GM18505 (cell line): ENCODE results near the gene CISD2.
"Not testable (repeated sequence)": the region's sequence is repeated elsewhere in the genome, so short reads cannot be mapped to it uniquely, and the experiment has no call there.

Source experiments
- ATAC-seq: cut with Tn5 transposase; IDR thresholded peaks from one replicate; pipeline ENCODE4 v1.9.1; 2021; ENCODE audit not compliant: unreplicated experiment
- POLR2A ChIP-seq: IDR thresholded peaks from 4 replicates; pipeline ENCODE4 v1.6.1; 2011; ENCODE audit warnings: borderline replicate concordance; ENCODE audit not compliant: insufficient read depth, insufficient read length; ENCODE audit errors: extremely low read depth

The CISD2 gene, protein sequence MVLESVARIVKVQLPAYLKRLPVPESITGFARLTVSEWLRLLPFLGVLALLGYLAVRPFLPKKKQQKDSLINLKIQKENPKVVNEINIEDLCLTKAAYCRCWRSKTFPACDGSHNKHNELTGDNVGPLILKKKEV

DNA sequence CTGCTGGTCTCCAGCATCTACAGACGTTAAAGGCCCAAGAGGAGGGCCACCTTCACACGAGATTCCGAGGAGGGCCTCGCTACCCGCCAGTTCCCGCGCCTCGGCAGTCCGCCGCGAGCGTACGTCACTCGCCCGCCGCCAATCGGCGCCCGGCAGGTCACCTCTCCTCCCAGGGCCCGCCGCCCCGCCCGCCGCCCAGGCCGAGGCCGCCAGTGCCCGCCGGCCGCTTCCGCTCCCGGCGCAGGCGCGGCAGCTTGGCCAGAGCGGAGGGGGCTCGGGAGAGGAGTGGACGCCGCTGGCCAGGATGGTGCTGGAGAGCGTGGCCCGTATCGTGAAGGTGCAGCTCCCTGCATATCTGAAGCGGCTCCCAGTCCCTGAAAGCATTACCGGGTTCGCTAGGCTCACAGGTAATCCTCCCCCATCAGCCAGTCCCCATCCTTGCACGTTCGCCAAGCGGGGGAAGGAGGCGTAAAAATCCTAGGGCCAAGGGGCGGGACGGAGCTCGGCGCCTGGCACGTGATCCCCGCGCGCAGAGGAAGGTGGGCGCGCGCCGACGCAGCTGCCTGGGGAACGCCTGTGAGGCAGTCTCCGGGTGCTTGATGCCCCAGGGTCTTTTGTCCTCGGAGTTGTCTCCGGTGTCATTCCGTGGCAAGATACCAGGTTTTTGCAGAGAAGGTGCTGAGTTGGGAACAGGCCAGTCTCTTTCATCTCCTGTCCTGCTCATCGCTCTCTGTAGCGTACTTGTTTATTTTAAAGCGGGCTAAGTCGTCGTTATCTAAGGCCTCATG, at the start of gene CISD2:
Gene CISD2 (plus strand): TSS at position 212 of the 788 bp plus-strand sequence. CDS start 93 bp downstream, at position 305.
- TF ChIP-seq POLR2A, result peak; percentile 96
- ATAC-seq, result peak; percentile 91

DNA sequence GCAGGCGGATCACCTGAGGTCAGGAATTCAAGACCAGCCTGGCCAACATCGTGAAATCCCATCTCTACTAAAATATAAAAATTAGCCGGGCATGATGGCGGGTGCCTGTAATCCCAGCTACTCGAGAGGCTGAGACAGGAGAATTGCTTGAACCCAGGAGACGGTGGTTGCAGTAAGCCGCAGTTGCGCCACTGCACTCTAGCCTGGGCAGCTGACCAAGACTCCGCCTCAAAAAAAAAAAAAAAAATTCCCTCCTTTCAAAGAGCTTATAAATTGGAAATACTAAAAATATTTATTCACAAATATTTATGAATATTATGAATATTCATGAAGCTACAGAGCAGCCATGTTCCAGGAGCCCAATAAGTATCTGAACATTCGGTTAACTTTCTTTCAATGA, 49.7 kb upstream of the CISD2 start:
- ATAC-seq, result not testable (repeated sequence)

DNA sequence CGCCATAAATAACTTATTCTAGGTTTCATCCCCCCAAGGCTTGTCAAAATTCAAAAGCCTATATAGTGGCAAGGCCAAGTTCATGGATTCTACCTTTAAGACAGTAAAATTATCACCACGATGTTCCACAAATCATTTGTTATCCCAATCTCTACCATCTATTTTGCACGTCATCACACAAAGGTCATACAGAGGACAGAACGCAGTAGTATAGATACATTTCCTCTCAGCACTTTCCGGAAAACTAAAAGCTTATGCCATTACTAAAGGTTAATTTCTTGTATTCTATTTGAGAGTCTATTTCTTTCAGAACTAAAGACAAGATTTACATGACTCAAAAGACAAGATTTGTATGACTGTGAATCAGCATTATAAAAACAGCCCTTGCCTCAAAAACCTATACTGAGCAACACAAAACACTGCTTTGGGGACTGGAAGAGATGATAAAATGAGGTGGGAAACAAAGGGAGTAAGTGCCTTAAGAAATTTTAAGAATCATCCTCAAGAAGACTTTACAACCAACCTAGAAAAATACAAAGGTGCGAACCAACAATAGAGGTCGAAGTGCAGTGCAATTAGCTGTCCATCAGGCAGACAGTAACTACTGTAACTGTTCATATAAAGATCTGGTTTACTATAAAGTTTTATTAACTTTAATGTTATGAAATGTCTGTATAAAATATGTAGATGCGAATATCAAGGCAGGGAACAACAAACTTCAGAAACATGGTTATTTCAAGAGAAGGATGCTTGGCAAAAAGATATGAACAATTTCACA, 49.0 kb upstream of the CISD2 start:
- no peak for TF ChIP-seq POLR2A
- no peak for ATAC-seq

DNA sequence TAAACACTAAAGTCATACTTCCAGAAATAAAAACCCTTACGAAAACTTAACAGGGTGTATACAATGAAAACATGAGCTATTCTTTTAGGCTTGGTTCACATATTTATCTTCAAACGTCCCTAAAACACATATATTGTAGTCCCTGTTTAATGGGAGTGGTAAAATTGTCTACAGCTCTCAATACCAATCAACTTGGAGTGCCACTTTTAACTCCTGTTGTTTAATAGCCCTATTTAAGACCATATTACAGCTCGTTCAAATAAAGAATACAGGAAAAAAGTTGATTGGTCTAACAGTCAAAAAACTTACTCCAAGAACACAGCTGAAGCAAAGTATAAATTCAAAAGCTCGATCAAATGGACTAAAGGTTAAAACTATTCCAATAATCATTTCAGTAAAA, 45.3 kb upstream of the CISD2 start:
- no peak for TF ChIP-seq POLR2A
- ATAC-seq, result no peak

DNA sequence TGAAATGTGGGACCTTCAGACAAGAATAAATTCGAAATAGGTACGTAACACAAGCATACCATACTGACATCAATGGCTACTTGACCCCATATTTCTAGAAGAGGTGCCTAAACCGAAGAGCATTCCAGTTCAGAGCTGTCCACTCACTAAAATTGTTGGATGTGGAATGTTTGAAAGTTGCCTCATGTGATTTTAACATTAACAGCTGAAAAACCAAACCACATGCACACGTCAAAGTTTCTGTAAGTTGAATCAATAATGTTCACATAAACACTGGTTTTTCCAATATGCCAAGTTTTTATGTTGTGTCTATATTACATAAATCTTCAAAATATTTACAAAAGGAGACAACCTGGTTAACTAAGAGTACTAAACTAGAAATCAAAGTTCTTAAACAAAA, 44.9 kb upstream of the CISD2 start:
- ATAC-seq, result no peak
- TF ChIP-seq POLR2A, result peak; percentile 11

DNA sequence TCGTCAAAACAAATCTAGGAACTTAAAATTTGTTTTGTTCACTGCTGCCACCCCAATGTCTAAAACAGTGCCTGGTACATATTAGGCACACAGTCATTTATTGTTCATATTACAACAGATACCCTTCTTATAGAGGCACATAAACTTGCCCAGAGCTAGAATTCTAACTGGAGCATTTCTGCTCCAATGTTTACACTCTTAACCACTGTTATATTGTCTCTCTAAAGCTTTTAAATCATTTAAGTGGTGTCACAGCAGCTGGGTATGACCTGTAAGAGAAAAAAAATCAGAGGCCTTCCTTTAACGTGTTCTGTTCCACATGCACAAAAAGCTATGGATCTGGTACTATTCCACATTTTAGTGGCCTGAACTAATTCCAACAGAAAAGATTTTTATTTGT, 44.4 kb upstream of the CISD2 start:
- TF ChIP-seq POLR2A, result no peak
- ATAC-seq, result no peak

DNA sequence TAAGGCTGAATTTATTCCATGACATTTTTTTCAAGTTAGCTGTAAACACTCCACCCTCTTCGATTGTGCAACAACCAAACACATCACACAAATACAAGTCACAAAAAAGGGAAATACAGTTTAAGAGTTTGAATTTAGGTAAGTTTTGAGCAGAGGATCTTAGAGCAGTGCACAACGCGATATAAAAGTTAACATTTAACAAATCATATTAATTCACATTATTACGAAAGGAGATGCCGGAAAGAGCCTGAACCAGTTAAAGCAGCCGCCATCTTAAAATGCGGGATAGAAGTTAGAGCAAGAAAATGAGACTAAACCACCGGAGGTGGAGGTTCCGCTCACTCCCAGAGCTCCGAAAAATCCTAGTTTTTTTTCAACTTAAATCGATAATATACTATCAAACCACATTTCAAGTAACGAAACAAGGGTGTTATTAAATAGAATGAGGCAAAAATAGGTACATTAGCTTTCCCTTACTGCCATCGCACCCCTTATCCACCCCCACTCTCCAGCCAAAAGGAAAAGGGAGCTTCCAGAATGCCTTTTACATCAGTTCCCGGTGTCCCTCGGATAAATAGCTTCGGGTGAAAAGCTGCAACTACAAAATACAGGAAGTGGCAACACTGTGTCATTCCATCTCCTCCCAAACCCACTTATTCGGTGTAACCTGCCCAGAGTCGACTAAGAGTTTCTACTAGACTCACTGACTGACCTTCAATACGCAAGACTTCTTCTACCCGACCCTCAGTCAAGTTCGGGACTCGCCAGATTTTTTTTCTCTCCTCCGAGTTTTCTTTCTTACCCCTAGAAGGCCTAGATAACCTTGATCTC, 43.3 kb upstream of the CISD2 start:
- ATAC-seq, result no peak
- peak; percentile 35 for TF ChIP-seq POLR2A

DNA sequence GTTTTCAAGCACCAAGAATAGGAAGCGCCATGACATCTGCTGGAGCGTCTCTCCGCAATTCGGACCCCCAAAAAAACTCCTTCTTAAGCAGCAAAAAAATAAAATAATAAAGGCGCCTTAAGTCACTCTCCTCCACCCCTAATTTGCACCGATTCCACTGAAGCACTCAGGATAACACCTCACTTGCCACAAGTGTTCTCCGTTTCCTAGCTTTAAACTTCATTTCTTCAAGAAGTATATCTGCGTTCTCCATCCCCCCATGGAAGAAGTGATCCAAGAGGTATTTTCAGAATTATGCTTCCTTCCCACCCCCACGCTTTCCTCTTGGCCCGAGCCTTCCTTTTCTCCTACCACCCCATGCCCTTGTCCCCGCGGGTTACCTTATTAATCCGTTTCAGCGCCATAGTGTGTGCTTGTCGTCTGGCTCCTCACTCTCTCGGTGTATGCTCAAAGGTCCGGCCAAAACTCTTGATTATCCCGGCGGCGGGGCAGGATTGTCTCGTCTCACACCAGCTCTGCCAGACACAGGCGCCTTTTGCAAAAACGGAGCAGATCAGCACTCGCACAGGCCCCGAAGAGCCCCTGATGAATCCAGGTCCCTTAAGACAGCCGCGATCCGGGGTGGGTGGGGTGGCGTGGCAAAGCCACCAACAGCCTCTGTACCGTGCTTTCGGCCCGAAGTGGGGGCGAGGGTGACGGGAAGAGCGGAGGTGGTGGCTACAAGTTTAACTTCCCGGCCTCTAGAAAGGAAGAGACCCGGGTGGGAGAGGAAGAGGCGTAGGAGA, 42.5 kb upstream of the CISD2 start:
- ATAC-seq, result no peak

DNA sequence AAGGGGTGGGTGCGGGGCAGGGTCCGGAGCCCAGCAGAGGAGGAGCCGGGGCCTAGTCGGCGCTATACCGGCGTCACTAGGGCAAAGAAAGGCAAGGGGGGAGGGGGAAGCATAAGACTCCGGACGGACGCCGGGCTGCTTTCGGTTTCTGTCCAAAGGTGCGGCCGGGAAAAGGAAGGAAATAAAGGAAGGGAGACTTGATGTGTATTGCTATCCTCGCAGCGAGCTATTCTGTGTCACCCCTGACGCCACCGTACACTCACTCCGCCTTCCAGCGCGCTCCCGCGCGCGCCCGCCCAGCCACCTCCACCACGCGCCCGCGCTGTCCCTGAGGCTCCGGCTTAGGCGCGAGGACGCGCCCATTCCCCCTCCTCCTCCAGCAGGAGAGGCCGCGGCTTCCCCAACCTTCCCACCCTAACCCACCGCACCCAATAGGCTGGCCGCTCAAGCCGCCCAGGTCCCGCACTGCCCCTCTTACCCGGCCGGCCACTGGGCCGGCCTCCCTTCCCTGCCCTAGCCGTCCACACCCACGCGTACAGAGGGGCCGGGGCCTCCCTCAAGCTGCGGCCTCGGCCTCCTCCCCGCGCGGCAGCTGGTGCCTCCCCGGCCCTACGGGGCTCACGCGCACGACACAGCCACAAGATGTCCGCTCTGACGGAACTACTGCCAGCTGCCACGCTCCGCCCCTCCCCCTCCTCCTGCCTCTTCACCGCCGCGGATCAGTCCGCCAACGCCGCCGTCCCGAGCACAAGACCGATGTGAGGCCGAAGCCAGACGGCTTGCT, 41.7 kb upstream of the CISD2 start, which contains the start of gene UBE2D3:
Gene UBE2D3 (minus strand): TSS at position 662 of the 784 bp plus-strand sequence. CDS start 1,043 bp downstream, outside the sequence.
- ATAC-seq, result peak; percentile 38
- peak; percentile 85 for TF ChIP-seq POLR2A

More for the DNA sequence above, 42.5 kb upstream of the CISD2 start:
- TF ChIP-seq POLR2A, result no peak

DNA sequence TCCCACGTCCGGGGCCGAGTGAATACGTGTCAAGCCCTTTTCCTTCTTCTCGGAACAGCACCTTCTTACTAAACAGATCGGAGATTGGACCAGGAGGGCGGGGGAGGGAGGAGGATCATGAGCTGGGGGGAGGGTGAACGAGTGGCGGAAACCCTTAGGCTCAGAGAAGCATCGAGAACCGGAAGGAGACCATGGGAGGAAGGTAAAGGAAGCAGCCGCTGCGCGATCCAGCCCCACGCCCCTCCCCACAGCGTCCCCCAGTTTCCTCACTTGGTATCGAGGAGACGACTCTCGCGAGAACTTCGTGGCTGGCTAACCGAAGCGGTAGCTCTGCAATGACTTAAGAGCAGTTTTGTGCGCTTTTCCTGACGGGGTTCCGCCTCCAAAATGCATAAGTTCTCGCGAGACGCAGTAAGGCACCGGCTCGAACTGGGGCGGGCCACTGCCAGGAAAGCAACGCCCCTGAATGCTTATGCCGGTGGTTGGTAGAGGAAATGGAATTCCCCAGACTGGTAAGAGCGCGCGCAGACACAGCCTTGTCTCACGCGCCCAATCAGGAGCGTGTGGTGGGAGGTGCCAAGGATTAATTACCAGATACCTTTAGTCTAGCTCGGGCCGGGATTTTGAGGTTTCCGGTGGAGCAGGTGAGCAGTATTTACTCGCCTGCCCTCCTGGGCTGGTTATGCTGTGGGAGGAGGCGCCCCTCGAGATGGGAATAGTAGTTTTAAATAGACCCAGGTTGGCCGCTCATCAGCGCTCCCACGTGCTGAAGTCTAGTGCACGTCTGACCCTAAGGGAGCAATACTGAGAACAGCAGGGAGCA, 40.9 kb upstream of the CISD2 start:
- ATAC-seq, result peak; percentile 77
- peak; percentile 84 for TF ChIP-seq POLR2A

DNA sequence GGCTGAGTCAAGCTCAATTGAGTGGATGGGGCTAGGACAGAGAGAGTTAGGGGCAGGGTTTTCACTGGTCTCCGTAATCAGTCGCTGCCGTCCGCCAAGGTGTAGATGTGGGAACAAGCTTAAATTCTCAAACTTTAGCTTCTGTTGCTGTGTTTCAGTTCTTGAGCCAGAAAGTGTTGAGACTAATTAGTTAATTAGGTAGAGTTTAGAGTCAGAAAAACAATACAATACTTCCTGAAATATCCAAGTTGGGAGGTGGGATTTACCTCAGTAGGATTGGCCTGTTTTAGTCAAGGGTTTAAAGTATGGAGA, 40.3 kb upstream of the CISD2 start:
- no peak for TF ChIP-seq POLR2A
- ATAC-seq, result no peak
